Measurements from ENCODE around the gene KCNJ6. TPM values are rescaled to one million over a fixed set of nuclear protein-coding genes. Genes with fewer than 3 reads are reported as not detected.

The KCNJ6 gene
- total RNA-seq, 1 donor from 2014 or later = not detected

DNA sequence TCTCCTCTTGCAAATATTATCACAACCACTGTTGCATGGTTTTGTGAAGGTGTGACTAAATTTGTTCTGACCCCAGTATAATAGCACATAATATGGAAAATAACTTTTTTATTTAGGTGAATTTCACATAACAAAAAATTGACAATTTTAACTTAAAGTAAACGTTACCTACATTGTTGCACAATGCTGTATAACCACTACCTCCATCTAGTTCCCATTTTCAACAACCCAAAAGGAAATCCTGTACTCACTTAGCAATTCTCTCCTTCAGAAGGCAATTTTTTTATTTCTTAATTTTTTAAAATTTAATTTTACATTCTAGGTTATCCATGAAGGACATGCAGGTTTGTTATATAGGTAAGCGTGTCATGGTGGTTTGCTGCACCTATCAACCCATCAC is 95.2 kb downstream of the KCNJ6 start:
- no peak for DNase-seq (ENCODE audit: low read depth in 2 of 2)

GRCh38 chr21:37819372-37819771 is 96.9 kb downstream of the KCNJ6 start:
- no peak for DNase-seq (ENCODE audit: low read depth in 2 of 2)

DNA sequence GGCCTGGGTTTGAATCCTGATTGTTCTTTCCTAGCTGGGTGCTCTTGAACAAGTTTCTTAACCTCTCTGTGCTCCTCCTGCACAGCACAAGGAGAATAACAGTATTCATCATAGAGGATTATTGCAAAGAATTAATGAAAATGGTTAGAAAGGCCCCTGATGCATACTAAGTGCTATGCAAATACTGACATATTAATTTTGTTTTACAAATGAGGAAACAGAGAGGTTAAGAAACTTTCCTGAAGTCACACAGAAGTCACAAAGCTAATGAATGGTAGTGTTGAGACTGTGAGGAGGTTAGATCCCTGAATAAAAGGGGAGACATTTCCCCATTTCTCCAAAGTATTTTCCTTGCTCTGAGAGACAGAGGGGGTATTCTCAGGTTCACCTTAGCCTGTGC is 99.0 kb downstream of the KCNJ6 start:
- no peak for DNase-seq (ENCODE audit: low read depth in 2 of 2)

GRCh38 chr21:37815893-37816292 is 100.4 kb downstream of the KCNJ6 start:
- DNase-seq (ENCODE audit: low read depth in 2 of 2) = no peak

DNA sequence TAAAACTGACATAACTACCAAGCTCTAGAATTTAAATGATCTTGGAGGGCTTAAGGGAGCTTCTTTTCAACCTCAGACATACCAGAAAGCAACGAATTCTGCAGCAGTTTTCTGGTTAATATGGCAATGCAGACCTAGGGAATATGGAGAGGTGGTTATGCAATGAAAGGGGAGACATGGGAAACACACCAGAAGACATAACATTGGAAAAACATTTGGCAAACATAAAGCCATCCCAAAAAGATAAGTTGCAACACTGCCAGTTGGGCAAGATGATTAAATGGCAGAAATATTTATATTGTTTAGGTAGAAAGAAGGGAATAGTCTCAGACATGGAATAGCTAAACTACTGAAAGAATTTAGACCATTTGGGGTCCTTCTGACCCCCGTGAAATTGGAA is 104.5 kb downstream of the KCNJ6 start:
- no peak for DNase-seq (ENCODE audit: low read depth in 2 of 2)

DNA sequence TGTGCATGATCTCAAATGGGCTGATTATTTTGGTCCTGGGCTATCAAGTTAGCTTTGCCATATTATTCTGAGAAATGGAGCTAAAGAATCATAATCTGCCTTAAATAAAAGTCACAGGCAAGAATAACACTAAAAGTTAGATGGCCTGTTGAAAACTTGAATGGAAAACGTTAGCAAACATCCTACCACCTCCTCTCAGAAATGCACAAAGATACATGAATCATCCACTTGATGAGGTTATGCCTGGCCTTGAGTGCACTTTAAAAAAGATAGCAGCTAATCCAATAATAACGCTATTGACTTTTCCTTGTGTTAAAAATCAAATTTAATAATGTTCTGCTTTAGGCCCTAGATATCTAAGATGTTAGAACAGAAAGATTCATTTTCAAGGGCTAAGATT is 108.0 kb downstream of the KCNJ6 start:
- DNase-seq (ENCODE audit: low read depth in 2 of 2) = no peak

DNA sequence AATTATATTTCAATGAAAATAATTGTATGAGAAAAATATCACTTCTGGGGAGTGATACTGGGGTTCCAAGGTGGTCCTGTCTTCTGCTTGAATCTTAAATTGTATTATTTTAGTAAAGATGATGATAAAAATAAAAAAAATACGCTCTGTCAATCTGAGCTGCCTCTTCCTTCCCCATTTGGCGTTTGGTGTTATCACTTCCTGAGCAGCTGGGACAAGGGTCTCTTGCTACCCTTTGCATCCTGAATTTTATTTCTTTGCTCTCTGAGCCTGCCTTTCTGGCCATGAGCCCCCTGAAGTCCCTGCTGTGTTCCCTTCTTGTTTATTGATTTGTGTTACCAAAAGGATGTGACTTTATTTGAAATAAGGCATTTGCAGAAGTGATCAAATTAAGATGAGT is 111.0 kb downstream of the KCNJ6 start:
- DNase-seq (ENCODE audit: low read depth in 2 of 2) = no peak

- no peak for DNase-seq (ENCODE audit: low read depth in 2 of 2)
Measured at GRCh38 chr21:37804001-37804400, 112.3 kb downstream of the KCNJ6 start.

DNA sequence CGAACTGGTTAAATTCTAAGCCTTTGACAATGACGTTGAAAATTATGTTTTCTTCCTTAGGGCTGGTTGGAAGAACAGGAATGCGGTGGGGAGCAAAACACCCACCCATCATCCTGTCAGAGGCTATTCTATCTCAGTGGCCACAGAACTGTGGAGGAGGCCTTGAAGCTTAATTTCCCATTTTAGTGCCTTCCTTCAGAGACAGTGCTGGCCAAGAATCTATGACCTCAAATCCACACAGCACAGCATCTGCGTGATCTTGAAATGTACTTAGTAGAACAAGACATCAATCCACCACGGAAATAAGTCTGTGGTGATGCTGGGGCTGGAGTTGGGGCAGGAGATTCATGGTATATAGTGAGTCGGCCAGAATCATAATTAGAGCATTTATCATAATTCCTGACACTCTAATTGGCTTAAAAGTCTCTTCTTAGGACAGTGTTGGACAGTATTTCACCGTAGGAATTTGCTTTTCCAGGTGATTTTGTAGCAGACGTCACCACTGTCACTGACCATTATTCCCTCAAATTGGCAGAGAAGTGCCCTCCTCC is 113.1 kb downstream of the KCNJ6 start:
- DNase-seq (ENCODE audit: low read depth in 2 of 2) = no peak

GRCh38 chr21:37800456-37801061 is 115.7 kb downstream of the KCNJ6 start:
- no peak for DNase-seq (ENCODE audit: low read depth in 2 of 2)

GRCh38 chr21:37800057-37800455 is 116.2 kb downstream of the KCNJ6 start:
- peak in 1 of 2 donors; percentile 29 for DNase-seq (ENCODE audit: low read depth in 2 of 2)

GRCh38 chr21:37799211-37800056 is 116.8 kb downstream of the KCNJ6 start:
- DNase-seq (ENCODE audit: low read depth in 2 of 2) = no peak

DNA sequence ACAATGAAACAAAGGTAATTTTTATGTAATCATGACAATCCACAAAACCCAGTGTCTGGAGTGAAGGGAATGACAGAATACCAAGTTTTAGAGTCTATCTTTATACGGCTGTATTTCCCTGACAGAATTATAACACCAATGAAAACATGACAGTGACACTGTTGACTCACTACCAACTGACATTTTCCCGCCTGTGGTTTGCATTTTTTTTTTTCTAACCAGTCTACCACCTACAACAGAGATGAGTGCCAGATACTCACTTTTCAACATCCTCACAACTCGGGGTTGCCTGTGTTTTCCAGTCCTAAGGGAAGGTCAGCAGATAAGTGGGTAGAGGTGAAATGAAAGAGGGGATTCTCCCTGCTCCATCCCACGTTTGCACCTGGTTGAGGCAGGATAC is 118.9 kb downstream of the KCNJ6 start:
- no peak for DNase-seq (ENCODE audit: low read depth in 2 of 2)

GRCh38 chr21:37796011-37796410 is 120.2 kb downstream of the KCNJ6 start:
- no peak for DNase-seq (ENCODE audit: low read depth in 2 of 2)

DNA sequence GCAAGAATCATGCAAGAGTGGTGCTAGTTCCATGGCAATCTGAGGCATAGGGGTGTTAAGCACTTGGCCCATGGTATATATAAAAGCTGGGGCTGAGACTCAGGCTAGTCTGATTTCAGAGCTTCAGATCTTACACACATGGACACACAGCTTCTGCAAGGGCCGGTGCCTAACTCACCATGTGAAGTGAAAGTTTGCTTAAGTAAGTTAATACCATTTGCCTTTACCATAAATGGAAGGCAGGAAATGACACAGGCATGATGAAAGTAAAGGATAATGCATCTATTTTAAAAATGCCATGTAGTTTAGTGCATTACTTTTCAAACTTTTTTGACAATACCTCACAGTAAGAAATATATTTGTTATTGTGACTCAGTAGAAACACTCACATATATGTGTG is 122.6 kb downstream of the KCNJ6 start:
- peak in 1 of 2 donors; percentile 34 for DNase-seq (ENCODE audit: low read depth in 2 of 2)

GRCh38 chr21:37792046-37792445 is 124.2 kb downstream of the KCNJ6 start:
- DNase-seq (ENCODE audit: low read depth in 2 of 2) = no peak

DNA sequence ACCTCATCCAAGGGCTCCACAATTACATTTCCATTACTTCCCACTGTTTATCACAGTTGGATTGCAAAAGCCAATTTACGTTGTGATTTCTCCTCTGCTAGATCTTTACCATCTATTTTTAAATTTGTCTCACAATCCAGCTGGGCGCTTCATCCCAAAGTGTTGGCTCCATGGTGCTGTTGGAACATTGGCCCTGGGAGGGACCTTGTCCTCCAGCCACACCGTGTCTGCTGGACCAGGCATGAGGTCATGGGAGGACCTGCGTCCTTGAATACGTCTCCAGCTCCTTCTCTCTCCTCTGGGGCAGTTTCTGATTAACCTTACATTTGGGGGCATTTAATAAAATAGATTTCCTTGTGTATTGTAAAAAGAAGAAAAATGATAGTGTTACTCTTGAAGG is 125.4 kb downstream of the KCNJ6 start:
- no peak for DNase-seq (ENCODE audit: low read depth in 2 of 2)

DNA sequence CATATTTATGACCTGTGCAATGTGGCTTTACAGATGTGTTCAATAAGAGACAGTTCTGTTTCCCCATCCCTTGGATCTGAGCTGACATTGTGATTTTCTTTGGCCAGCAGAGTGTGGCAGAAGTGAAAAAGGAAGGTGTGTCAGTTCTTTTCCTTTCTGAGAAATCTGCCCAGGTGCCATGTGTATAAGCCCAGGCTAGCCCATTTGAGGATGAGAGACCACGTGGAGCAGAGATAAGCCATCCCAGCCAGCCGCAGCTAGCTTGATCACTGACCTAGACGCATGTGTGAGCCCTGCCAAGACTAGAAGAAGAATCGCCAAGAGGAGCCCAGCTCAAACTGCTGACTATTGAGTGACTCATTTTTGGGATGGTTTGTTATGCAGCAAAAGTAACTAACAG is 127.8 kb downstream of the KCNJ6 start:
- no peak for DNase-seq (ENCODE audit: low read depth in 2 of 2)

GRCh38 chr21:37787456-37787855 is 128.8 kb downstream of the KCNJ6 start:
- peak in 1 of 2 donors; percentile 82 for DNase-seq (ENCODE audit: low read depth in 2 of 2)

DNA sequence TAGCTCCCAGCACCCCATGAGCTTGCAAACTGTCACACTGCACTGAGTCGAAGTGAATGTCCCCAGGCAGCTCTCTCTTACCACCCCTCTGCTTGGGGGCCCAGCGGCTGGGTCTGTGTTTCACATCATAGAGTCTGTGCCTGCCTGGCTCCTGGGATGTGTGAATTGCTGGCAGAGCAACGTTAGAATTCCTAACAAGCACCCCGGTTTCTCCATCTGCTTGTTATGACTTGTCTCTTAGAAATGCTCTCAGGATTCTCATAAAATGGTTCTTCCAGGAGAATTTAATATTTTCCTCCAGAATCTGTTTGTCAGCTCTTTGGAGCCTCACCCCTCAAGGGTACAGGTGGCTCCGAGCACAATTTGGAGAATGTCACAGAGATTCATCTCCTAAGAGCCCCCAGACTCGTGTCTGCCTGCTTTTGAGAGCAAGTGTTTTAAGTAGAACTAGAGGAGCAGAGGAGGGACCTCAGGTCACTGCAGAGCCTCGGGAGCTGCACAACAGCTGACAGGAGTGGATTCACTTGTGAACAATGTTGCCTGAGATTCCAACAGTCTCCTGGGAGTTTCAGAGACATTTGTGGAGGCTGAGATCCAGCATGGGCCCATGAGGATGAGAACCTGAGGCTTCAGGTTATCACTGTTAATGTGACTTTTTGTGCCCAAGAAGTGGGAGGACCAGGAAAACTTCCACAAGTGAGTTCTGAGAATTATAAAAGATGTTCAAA is 131.5 kb downstream of the KCNJ6 start:
- DNase-seq (ENCODE audit: low read depth in 2 of 2) = no peak

GRCh38 chr21:37783016-37783415 is 133.2 kb downstream of the KCNJ6 start:
- DNase-seq (ENCODE audit: low read depth in 2 of 2) = no peak

Data from lung microvascular endothelial cell (primary cell).